Stomach smooth muscle (tissue), 2 donors: Measurements from ENCODE around the gene PNRC1.
"Not testable (repeated sequence)": the region's sequence is repeated elsewhere in the genome, so short reads cannot be mapped to it uniquely, and the experiment has no call there.

Source experiments
- H3K27ac ChIP-seq: one replicate; pipeline ENCODE4 v1.7.0; 2013; ENCODE audit warnings: mild to moderate bottlenecking, low read length, inconsistent platforms
- H3K27me3 ChIP-seq, 2 donors: one replicate each; pipeline ENCODE4 v1.7.0; 2013; ENCODE audit warnings: low read length in 2 of 2; ENCODE audit not compliant: insufficient read depth in 2 of 2, control insufficient read depth in 1 of 2
- H3K36me3 ChIP-seq, 2 donors: one replicate each; pipeline ENCODE4 v1.7.0; 2013; ENCODE audit warnings: low read length in 2 of 2; ENCODE audit not compliant: control insufficient read depth in 2 of 2, insufficient read depth in 2 of 2
- H3K4me1 ChIP-seq: one replicate; pipeline ENCODE4 v1.7.0; 2013; ENCODE audit warnings: low read length; ENCODE audit not compliant: control insufficient read depth, insufficient read depth
- H3K4me3 ChIP-seq, 2 donors: one replicate each; pipeline ENCODE4 v1.7.0; 2013; ENCODE audit warnings: low read length in 2 of 2
- H3K9ac ChIP-seq, 2 donors: one replicate each; pipeline ENCODE4 v1.7.0; 2013; ENCODE audit warnings: low read length in 2 of 2, mild to moderate bottlenecking in 1 of 2
- H3K9me3 ChIP-seq, 2 donors: one replicate each; pipeline ENCODE4 v1.7.0; 2013; ENCODE audit warnings: low read length in 2 of 2; ENCODE audit not compliant: control insufficient read depth in 2 of 2
- donor health status: healthy.
- donor health status: Pancreatic carcinoma.

Gene PNRC1

DNA sequence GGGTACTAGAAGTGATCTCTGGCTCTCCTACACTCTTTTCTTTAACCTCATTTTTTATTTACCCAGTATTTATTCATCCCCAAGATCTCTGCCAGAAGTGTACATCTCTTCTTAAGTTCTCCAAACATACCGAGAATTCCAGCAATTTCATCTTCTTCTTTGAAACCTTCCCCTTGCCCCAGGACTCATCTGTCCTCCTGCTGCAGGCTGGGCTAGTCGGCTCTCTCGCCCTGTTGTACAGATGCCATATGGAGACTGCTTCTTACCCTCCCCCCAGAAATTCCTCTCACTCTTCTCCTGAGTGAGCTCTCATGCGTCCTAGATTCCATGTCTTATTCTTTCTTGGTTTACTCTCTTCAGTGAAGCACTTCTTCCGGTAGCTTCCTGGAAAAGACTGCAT, 21.9 kb upstream of the PNRC1 start:
- Histone ChIP-seq H3K36me3 (no peaks in the 10 kb centered on the region), H3K4me1 (no peaks in the 10 kb centered on the region), H3K27ac (no peak overlapping the region), H3K9ac (no peak overlapping the region), H3K27me3 (no peaks in the 10 kb centered on the region), H3K4me3 (no peak overlapping the region), H3K9me3 (no peaks in the 10 kb centered on the region)

DNA sequence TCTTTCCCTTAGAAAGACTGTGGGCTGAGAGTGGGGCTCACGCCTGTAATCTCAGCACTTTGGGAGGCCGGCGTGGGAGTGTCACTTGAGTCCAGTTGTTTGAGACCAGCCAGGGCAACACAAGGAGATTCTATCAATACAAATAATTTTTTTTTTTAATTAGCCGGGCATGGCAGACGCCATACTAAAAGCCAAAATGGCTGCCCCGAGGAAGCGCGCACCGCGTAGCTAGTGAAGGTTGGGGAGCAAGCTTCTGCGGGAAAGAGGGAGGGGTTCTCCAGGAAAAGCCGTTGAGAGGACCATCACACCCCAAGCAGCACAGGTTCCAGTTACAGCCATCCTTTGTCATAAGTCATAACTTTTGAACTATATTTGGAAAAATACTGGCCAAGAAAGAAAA, 21.3 kb upstream of the PNRC1 start:
- no peak overlapping the region for H3K9ac ChIP-seq
- H3K27ac ChIP-seq, result no peak overlapping the region
- H3K4me1 ChIP-seq, result no peaks in the 10 kb centered on the region
- no peaks in the 10 kb centered on the region for H3K36me3 ChIP-seq
- no peak overlapping the region for H3K4me3 ChIP-seq
- no peaks in the 10 kb centered on the region for H3K27me3 ChIP-seq
- no peaks in the 10 kb centered on the region for H3K9me3 ChIP-seq

DNA sequence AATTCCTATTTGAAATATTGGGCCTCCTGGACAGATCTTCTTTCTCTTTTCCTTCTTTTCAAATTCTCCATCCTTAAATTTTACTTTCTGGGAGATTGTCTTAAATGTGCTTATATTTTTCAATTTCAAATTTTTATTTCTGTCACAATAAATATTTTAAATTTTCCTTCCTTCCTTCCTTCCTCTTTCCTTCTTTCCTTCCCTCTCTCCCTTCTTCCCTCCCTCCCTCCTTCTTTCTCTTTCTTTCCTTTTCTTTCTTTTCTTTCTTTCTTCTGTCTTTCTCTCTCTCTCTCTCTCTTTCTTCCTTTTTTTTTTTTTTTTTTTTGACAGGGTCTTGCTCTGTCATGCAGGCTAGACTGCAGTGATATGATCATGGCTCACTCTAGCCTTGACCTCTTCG, 16.7 kb upstream of the PNRC1 start:
- Histone ChIP-seq H3K4me1 (no peaks in the 10 kb centered on the region), H3K36me3 (no peaks in the 10 kb centered on the region), H3K4me3 (no peak overlapping the region), H3K9ac (no peak overlapping the region), H3K27ac (no peak overlapping the region), H3K27me3 (no peaks in the 10 kb centered on the region), H3K9me3 (no peaks in the 10 kb centered on the region)

DNA sequence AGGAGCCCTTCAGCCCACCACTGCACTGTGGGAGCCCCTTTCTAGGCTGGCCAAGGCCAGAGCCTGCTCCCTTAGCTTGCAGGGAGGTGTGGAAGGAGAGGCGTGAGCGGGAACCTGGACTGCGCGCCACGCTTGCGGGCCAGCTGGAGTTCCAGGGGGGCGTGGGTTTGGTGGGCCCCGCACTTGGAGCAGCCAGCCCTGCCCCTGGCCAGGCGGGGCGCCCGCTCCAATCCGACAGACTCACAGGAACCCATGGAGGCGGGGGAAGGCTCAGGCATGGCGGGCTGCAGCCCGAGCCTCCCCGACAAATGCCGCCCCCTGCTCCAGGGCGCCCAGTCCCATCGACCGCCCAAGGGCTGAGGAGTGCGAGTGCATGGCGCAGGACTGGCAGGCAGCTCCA, 15.6 kb upstream of the PNRC1 start:
- H3K36me3 ChIP-seq, H3K27ac ChIP-seq, H3K9ac ChIP-seq, H3K9me3 ChIP-seq, H3K4me3 ChIP-seq, H3K27me3 ChIP-seq, H3K4me1 ChIP-seq: not testable (repeated sequence)

DNA sequence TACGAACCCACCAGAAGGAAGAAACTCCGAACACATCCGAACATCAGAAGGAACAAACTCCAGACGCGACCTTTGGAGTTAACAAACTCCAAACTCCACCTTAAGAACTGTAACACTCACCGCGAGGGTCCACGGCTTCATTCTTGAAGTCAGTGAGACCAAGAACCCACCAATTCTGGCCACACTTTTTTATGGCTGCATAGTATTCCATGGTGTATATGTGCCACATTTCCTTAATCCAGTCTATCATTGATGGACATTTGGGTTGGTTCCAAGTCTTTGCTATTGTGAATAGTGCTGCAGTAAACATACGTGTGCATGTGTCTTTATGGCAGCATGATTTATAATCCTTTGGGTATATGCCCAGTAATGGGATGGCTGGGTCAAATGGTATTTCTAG, 14.4 kb upstream of the PNRC1 start:
- not testable (repeated sequence) for H3K27ac ChIP-seq, H3K36me3 ChIP-seq, H3K9ac ChIP-seq, H3K4me1 ChIP-seq, H3K27me3 ChIP-seq, H3K4me3 ChIP-seq, H3K9me3 ChIP-seq

DNA sequence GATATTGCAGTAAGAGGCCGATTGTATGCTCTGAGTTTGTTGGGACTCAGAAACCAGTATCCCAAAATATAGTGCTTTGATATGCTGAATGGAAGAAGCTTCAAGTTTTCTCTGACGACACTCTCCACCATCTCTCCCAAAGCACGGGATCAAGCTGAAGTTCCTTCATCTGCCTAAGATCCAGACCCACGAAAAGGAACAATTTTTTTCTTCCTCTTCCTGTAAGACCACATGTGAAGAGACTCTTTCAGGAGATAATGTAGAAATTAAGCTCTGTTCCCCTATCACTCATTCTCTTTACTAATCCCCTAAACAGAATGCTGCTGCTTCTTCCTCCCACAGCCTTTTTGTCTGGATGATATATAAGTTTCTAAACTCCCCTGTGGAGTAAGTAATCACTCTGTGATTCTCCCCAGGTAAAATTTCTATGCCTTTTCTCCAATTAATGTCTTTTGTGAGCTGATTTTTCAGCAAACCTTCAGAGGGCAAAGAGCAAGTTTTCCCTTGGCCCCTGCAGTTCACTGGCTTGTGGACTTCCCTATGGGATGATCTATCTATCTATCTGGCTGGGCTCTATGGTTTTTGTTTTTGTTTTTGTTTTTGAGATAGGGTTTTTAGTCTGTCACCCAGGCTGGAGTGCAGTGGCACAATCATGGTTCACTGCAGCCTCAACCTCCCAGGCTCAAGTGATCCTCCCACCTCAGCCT, 13.5 kb upstream of the PNRC1 start:
- no peaks in the 10 kb centered on the region for H3K36me3 ChIP-seq

DNA sequence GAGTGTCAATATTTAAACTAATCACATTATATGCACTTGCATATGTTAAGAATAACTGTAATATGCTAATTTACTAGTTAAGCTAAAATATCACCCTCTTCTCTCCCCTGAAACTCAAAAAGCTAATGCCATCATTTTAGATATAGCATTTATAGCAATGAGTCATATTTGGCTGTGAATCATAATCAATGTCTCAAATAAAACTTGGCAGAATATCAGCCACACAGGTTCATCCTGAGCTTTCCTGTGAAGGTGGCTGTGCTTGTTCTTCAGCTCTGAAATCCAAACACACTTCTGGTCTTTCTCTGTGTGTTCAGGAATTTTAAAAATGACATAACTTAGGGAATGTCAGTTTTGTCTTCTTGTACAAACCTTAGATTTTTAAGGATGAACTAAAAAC, 12.8 kb upstream of the PNRC1 start:
- Histone ChIP-seq H3K4me1 (peaks cover 6% of the 10 kb centered on the region), H3K9ac (no peak overlapping the region), H3K36me3 (no peaks in the 10 kb centered on the region), H3K27me3 (no peaks in the 10 kb centered on the region), H3K9me3 (no peaks in the 10 kb centered on the region), H3K27ac (no peak overlapping the region), H3K4me3 (no peak overlapping the region)

More for the DNA sequence above, 13.5 kb upstream of the PNRC1 start:
- Histone ChIP-seq H3K4me1 (no peaks in the 10 kb centered on the region), H3K9ac (no peak overlapping the region), H3K27me3 (no peaks in the 10 kb centered on the region), H3K4me3 (no peak overlapping the region), H3K27ac (no peak overlapping the region), H3K9me3 (no peaks in the 10 kb centered on the region)

DNA sequence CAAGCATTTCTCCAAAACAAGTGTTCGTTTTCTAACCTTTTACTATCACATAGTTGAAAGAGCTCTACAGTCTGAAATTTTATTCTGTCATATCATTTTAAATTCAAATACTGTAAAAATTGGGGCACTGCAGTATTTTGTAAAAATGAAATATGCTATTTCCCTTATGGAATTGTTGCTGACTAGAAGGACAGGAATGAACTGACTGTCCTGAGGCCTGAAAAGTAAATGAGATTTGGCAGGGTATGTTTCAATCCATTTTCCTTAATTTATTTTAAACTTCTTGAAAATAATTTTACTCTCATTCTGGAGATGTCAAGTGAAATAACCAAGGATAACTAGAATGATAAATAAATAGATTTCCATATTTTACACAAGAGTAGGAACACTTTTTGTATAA, 11.9 kb upstream of the PNRC1 start:
- Histone ChIP-seq H3K27ac (no peak overlapping the region), H3K4me3 (no peak overlapping the region), H3K36me3 (no peaks in the 10 kb centered on the region), H3K4me1 (peaks cover 6% of the 10 kb centered on the region), H3K9ac (no peak overlapping the region), H3K9me3 (no peaks in the 10 kb centered on the region), H3K27me3 (no peaks in the 10 kb centered on the region)

DNA sequence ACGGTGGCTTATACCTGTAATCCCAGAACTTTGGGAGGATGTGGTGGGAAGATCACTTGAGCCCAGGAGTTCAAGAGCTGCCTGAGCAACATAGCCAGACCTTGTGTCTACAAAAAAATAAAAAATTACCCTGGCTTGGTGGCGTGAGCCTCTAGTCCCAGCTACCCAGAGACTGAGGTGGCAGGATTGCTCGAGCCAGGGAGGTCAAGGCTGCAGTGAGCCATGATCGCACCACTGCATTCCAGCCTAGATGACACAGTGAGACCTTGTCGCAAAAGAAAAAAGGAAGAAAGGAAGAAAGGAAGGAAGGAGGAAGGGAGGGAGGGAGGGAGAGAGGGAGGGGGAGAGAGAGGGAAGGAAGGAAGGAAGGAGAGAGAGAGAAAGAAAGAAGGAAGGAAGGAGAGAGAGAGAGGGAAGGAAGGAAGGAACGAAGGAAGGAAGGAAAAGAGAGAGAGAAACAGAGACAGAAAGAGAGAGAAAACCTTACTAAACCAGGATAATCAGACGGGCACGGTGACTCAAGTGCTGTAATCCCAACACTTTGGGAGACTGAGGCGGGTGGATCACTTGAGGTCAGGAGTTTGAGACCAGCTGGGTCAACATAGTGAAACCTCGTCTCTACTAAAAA, 10.9 kb upstream of the PNRC1 start:
- no peaks in the 10 kb centered on the region for H3K27me3 ChIP-seq
- H3K9ac ChIP-seq, result no peak overlapping the region
- peaks cover 6% of the 10 kb centered on the region for H3K4me1 ChIP-seq
- no peak overlapping the region for H3K4me3 ChIP-seq
- H3K36me3 ChIP-seq, result no peaks in the 10 kb centered on the region
- no peak overlapping the region for H3K27ac ChIP-seq
- no peaks in the 10 kb centered on the region for H3K9me3 ChIP-seq

DNA sequence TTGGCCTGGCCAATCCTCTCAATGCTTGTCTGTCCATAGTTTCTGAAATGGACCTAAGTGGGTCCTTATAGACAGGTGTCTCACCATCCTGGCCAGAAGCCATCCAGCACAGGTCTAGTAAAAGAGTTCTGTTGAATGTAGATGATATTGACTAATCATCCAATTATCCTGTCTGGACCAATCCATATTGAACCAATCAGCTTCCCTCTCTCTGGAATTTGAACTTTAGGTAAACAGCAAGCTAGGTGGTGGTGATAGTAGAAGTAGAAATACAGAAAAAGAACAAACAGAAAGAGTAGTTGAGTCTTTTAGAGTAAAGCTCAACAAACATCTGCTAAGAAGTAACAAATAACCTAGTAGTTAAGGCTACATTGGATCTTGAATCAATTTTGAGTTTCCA, 9.5 kb upstream of the PNRC1 start:
- Histone ChIP-seq H3K9me3 (no peaks in the 10 kb centered on the region), H3K27me3 (no peaks in the 10 kb centered on the region), H3K36me3 (no peaks in the 10 kb centered on the region), H3K4me3 (no peak overlapping the region), H3K9ac (no peak overlapping the region), H3K27ac (no peak overlapping the region), H3K4me1 (peaks cover 6% of the 10 kb centered on the region)

DNA sequence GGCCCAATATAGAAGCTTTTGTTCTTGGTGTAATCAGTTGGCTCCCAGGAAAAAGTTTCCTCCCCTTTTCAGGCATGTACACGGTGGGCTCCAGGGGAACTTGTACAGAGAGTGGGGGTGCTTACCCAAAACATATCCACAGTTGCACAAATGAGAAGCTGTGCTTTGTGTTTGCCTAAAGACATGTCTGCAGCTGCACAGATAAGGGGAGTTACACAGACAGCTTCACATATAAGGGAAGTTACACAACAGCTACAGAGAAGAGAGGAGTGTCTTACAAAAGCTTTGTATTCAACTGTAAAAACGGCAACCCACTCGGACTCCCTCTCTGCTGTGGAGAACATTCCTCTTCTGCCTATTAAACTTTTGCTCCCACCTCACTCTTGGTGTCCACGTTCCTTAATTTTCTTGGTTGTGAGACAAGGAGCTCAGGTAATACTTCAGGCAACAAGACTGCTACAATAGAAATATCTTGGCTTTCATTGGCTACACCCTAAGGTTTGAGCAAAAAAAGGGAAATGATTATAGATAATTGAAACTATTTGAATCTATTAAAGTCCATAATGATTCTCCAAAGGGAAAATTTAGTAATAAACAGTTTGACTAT, 7.4 kb upstream of the PNRC1 start:
- no peaks in the 10 kb centered on the region for H3K9me3 ChIP-seq
- no peaks in the 10 kb centered on the region for H3K36me3 ChIP-seq
- H3K4me3 ChIP-seq, result peak overlapping the region; percentile 17 to 18
- H3K27ac ChIP-seq, result peak overlapping the region; percentile 49
- peaks cover 6% of the 10 kb centered on the region for H3K4me1 ChIP-seq
- peak overlapping the region; percentile 9 to 55 for H3K9ac ChIP-seq
- H3K27me3 ChIP-seq, result no peaks in the 10 kb centered on the region
